ENCODE results near the gene OSBP2.

OSBP2 gene

DNA sequence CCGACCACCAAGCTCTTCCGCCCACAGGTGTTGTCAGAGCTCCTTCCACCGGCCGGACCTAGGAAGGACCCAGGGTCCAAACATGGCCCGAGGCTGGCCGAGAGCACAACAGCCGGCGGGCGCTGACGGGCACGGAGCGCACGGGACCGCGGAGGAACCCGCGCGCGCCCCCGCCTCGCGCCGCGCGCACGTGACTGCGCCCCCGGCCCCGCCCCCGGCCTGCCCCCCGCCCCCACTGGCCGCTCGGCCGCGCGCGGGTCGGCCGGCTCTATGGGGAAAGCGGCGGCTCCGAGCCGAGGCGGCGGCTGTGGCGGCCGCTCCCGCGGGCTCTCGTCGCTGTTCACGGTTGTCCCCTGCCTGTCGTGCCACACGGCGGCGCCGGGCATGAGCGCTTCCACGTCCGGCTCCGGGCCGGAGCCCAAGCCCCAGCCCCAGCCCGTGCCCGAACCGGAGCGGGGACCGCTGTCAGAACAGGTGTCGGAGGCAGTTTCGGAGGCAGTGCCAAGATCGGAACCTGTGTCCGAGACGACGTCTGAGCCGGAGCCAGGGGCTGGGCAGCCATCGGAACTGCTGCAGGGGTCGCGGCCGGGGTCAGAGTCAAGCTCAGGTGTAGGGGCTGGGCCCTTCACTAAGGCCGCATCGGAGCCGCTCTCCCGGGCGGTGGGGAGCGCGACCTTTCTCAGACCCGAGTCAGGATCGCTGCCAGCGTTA is at the start of gene OSBP2:
OSBP2 (plus strand) TSS at position 235 of the 711 bp plus-strand sequence; CDS start at position 271, 36 bp downstream.
- H3K27ac ChIP-seq, result peak within 1 kb of the TSS; percentile 88
- 0 out of 2 replicates have a peak, but pooled peaks have one; percentile 16 for TF ChIP-seq CTCF (conservative IDR thresholded peaks at IDR 0.05)

DNA sequence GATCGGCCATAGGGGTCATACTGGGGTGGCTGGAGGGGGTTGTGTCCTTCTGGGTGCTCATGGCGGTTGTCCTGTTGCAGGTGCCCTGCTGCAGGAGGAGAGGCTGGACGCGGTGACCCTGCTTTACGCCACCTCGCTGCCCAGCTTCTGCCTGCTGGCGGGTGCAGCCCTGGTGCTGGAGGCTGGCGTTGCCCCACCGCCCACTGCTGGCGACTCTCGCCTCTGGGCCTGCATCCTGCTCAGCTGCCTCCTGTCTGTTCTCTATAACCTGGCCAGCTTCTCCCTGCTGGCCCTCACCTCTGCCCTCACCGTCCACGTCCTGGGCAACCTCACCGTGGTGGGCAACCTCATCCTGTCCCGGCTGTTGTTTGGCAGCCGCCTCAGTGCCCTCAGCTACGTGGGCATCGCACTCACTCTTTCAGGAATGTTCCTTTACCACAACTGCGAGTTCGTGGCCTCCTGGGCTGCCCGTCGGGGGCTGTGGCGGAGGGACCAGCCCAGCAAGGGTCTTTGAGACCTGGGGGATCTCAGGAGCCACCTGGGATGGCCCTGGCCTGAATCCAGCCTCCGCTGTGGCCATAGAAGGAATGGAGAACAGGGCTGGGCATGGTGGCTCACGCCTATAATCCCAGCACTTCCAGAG is 48.0 kb upstream of the OSBP2 start:
- no peak overlapping the region for H3K27ac ChIP-seq
- TF ChIP-seq CTCF (conservative IDR thresholded peaks at IDR 0.05), result no peak

GRCh38 chr22:30647536-30647935 is 47.1 kb upstream of the OSBP2 start:
- TF ChIP-seq CTCF (conservative IDR thresholded peaks at IDR 0.05), result no peak
- H3K27ac ChIP-seq, result no peak overlapping the region

DNA sequence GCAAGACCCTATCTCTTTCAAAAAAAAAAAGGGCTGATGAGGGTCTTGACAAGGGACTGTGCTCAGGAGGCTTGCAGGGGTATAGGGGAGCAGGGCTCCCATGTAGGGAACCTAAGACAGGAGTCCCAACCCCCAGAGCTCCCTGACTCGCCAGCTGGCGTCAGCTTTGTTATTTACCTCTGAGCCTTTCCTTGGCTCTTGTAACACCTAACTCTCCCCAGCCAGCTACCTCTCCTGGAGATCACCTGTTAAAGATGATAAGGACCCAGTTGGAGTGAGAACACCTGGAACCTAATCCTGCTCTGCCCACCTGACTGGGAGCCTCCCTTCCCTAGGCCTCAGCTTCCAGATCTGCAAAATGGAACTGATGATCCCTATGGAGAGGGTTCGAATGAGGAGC is 45.8 kb upstream of the OSBP2 start:
- no peak for TF ChIP-seq CTCF (conservative IDR thresholded peaks at IDR 0.05)
- no peak overlapping the region for H3K27ac ChIP-seq

GRCh38 chr22:30649430-30650007 is 45.2 kb upstream of the OSBP2 start:
- TF ChIP-seq CTCF (conservative IDR thresholded peaks at IDR 0.05), result no peak
- H3K27ac ChIP-seq, result no peak overlapping the region

DNA sequence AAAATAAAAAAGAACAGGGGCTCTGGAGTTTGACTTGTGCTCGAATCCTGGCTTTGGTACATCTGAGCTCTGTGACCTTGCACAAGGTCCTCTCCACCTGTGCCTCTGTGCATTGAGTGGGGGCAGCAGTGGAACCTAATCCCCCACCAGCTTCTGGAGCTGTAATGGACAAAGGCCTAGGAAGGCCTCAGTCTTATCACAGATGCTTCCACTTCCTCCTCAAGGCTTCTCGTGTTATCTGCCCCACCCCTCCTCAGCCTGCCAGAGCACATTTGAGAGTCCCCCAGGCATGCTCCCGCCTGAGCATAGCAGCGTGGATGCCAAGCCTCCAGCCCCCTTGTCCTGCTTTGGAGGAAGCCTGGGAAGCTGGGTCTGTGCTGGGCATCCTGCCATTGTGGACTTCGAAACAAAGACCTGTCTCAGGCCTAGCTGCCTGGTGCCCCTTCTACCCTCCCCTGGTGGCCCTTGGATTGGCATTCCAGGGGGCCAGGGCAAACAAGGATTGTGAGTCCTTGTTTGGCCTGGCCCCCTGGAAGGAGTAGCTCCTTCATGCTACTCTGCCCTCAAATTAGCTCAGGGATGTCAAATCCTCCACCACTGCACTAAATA is 44.1 kb upstream of the OSBP2 start:
- no peak overlapping the region for H3K27ac ChIP-seq
- no peak for TF ChIP-seq CTCF (conservative IDR thresholded peaks at IDR 0.05)

GRCh38 chr22:30652852-30653251 is 41.8 kb upstream of the OSBP2 start:
- H3K27ac ChIP-seq, result no peak overlapping the region
- no peak for TF ChIP-seq CTCF (conservative IDR thresholded peaks at IDR 0.05)

Measured in VCaP (cell line).